Measurements from ENCODE around the gene ZMYND8. TPM values are rescaled to one million over a fixed set of nuclear protein-coding genes. Genes with fewer than 3 reads are reported as not detected.

ZMYND8 gene
- total RNA-seq, 2 donors from 2014 or later, result 18.9 to 19.1 TPM

GRCh38 chr20:47201074-47201730, 155.3 kb downstream of the ZMYND8 start:
- DNase-seq (no peak), ATAC-seq (no peak)
- Histone ChIP-seq H3K4me1 (peaks cover 12% of the 10 kb centered on the region), H3K36me3 (replicated peaks in 1 of 2; ENCODE audit: insufficient read depth in 1 of 2, low read depth in 2 of 2) (no peaks in the 10 kb centered on the region), H3K4me3 (no peak overlapping the region), H3K27me3 (no peaks in the 10 kb centered on the region), H3K27ac (peak overlapping the region in 1 of 4 donors; percentile 3), H3K9me3 (no peaks in the 10 kb centered on the region)
- WGBS, 2 donors, result 72 to 77% methylated on average over 9 of the region's 9 CpGs
- intact Hi-C loops (cut with DNase I), result no loop called here
- TF ChIP-seq CTCF (IDR thresholded peaks at IDR 0.05) (no peak), POLR2A (IDR thresholded peaks at IDR 0.05) (no peak)

GRCh38 chr20:47198996-47199552, 157.4 kb downstream of the ZMYND8 start:
- intact Hi-C loops (cut with DNase I), result loop anchor here (10.0 kb wide), 2 partner anchors 186 to 426 kb away; no protein-coding TSS in a partner anchor
- H3K4me3 ChIP-seq, result no peak overlapping the region
- no peak overlapping the region for H3K27ac ChIP-seq
- no peak for TF ChIP-seq POLR2A (IDR thresholded peaks at IDR 0.05)
- no peak for TF ChIP-seq CTCF (IDR thresholded peaks at IDR 0.05)
- DNase-seq (no peak), ATAC-seq (no peak)
- H3K36me3 ChIP-seq (replicated peaks in 1 of 2; ENCODE audit: insufficient read depth in 1 of 2, low read depth in 2 of 2), result no peaks in the 10 kb centered on the region
- no peaks in the 10 kb centered on the region for H3K27me3 ChIP-seq
- no peaks in the 10 kb centered on the region for H3K9me3 ChIP-seq
- H3K4me1 ChIP-seq, result peaks cover 12% of the 10 kb centered on the region
- WGBS, 2 donors, result 90 to 94% methylated on average over 14 of the region's 14 CpGs

- TF ChIP-seq POLR2A (IDR thresholded peaks at IDR 0.05) (no peak), CTCF (IDR thresholded peaks at IDR 0.05) (no peak)
- WGBS, 2 donors, result 91 to 92% methylated on average over 3 of the region's 3 CpGs
- H3K4me3 ChIP-seq, result no peak overlapping the region
- H3K4me1 ChIP-seq, result peaks cover 12% of the 10 kb centered on the region
- no peak for ATAC-seq
- intact Hi-C loops (cut with DNase I), result loop anchor here (10.0 kb wide), 2 partner anchors 187 to 427 kb away; no protein-coding TSS in a partner anchor
- H3K36me3 ChIP-seq (replicated peaks in 1 of 2; ENCODE audit: insufficient read depth in 1 of 2, low read depth in 2 of 2), result no peaks in the 10 kb centered on the region
- no peak overlapping the region for H3K27ac ChIP-seq
- H3K9me3 ChIP-seq, result no peaks in the 10 kb centered on the region
- no peaks in the 10 kb centered on the region for H3K27me3 ChIP-seq
- DNase-seq, result no peak
Measured at GRCh38 chr20:47198254-47198671, 158.2 kb downstream of the ZMYND8 start.

GRCh38 chr20:47196091-47197081, 160.1 kb downstream of the ZMYND8 start:
- Histone ChIP-seq H3K27ac (no peak overlapping the region), H3K4me3 (no peak overlapping the region), H3K27me3 (no peaks in the 10 kb centered on the region), H3K4me1 (peaks cover 12% of the 10 kb centered on the region), H3K9me3 (no peaks in the 10 kb centered on the region), H3K36me3 (replicated peaks in 1 of 2; ENCODE audit: insufficient read depth in 1 of 2, low read depth in 2 of 2) (no peaks in the 10 kb centered on the region)
- ATAC-seq (peak; percentile 67), DNase-seq (peak; percentile 65 to 75 (median 70))
- WGBS, 2 donors, result 35 to 52% methylated on average over 21 to 34 of the region's 34 CpGs
- intact Hi-C loops (cut with DNase I), result loop anchor here (10.0 kb wide), 2 partner anchors 188 to 428 kb away; no protein-coding TSS in a partner anchor
- peak; percentile 82 to 94 (median 85) for TF ChIP-seq CTCF (IDR thresholded peaks at IDR 0.05)
- TF ChIP-seq POLR2A (IDR thresholded peaks at IDR 0.05), result no peak
